GM21737 (cell line): ENCODE results near the gene FMO5.
"Not testable (repeated sequence)": the region's sequence is repeated elsewhere in the genome, so short reads cannot be mapped to it uniquely, and the experiment has no call there.

Source experiments
- ATAC-seq: cut with Tn5 transposase; IDR thresholded peaks from one replicate; pipeline ENCODE4 v1.9.1; 2021; ENCODE audit warnings: mild to moderate bottlenecking, moderate library complexity; ENCODE audit not compliant: unreplicated experiment

FMO5 gene

GRCh38 chr1:147238925-147239820 is 14.0 kb upstream of the FMO5 start:
- no peak for ATAC-seq

GRCh38 chr1:147238053-147238902 is 13.1 kb upstream of the FMO5 start:
- no peak for ATAC-seq

- no peak for ATAC-seq
Measured at GRCh38 chr1:147236959-147237791, 12.0 kb upstream of the FMO5 start.

DNA sequence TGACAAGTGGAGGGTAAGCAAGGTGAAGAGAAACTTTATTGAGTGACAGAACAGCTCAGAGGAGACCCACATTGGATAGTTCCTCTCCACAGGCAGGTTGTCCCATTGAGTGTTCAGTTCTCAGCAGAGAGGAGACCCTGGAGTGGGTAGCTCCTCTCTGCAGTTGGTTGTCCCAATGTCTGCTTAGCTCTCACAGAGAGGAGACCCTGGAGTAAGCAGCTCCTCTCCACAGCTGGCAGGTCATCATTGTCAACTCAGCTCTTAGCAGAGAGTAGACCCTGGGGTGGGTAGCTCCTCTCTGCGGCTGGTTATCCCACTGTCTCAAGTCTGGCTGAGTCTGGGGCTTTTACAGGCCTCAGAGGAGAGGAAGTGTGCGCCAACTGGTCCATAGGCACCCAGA is 11.3 kb upstream of the FMO5 start:
- ATAC-seq, result no peak

DNA sequence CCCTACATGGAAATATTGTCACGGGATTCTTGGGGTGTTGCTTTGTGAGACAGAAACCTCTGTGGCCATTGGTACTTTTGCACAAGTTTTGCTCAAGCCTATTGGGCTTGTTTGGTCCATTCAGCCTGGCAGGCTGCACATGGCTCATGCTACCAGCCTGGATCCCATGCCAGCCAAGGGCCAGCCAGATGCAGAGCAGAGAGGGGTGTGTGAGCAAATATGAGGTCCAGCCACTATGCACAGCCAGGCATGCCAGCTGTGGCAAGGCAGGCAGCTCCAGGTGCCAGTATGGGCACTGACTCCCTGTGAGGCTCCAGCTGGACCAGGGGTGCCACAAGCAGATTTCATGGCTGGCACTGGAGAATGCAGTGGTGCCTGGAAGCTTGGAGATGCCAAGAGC is 10.7 kb upstream of the FMO5 start:
- ATAC-seq, result no peak

DNA sequence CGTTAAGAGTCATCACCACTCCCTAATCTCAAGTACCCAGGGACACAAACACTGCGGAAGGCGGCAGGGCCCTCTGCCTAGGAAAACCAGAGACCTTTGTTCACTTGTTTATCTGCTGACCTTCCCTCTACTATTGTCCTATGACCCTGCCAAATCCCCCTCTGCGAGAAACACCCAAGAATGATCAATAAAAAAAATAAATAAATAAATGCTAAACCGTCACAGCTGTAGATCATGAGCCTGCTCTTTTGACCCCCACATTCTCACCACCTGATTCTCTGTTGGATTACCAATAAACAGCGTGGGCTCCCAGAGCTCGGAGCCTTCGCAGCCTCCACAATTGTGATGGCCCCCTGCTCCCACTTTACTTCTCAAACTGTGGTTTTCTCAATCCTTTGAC is 8.8 kb upstream of the FMO5 start:
- not testable (repeated sequence) for ATAC-seq

DNA sequence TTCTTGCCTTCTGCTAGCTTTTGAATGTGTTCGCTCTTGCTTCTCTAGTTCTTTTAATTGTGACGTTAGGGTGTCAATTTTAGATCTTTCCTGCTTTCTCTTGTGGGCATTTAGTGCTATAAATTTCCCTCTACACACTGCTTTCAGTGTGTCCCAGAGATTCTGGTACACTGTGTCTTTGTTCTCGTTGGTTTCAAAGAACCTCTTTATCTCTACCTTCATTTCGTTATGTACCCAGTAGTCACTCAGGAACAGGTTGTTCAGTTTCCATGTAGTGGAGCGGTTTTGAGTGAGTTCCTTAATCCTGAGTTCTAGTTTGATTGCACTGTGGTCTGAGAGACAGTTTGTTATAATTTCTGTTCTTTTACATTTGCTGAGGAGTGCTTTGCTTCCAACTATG is 5.9 kb upstream of the FMO5 start:
- not testable (repeated sequence) for ATAC-seq

DNA sequence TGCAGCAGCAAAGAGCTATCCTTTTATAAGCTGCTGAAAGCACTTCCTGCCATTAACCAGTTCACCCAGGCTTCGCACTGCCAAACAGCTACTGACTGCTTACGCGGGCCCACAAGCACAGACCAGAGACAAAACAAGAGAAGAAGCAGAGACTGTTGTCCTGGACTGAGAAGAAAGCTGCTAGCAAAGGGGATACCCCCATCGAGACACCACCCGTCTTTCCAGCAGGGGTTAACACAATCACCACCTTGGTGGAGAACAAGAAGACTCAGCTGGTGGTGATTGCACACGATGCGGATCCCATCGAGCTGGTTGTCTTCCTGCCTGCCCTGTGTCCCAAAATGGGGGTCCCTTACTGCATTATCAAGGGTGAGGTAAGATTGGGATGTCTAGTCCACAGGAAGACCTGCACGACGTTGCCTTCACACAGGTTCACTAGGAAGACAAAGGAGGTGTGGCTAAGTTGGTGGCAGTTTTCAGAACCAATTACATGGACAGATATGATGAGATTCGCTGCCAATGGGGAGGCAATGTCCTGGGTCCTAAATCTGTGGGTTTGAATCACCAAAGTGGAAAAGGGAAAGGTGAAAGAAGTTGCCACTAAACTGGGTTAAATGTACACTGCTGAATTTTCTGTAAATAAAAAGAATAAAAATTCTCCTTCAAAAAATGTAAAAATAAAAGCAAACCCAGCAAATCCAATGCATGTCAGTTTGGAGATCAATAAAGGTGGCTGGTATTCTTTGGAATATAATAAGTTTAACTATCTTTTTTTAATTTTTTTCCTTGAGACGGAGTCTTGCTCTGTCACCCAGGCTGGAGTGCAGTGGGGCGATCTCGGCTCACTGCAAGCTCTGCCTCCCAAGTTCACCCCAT is 1.2 kb downstream of the FMO5 start:
- ATAC-seq, result no peak

GRCh38 chr1:147218606-147219005 is 6.5 kb downstream of the FMO5 start:
- no peak for ATAC-seq

GRCh38 chr1:147217141-147217540 is 8.0 kb downstream of the FMO5 start:
- no peak for ATAC-seq

DNA sequence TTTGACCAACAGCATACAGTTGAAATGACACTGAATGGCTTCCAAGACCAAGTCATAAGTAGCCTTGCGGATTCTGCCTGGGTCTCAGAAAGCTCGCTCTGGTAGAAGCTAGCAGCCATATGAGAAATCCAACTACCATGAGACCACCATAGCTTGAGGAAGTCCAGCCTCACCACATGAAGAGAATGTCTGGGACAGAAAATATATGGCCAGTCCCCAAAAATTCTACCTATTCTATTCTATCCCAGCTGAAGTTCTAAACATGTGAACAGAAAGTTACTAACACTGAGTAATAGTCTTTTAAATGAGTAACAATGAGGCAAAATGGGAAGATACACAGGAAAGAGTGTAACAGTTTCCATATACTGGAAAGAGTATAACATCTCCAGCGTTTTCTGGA is 9.0 kb downstream of the FMO5 start:
- no peak for ATAC-seq

GRCh38 chr1:147215540-147215916 is 9.6 kb downstream of the FMO5 start:
- ATAC-seq, result no peak

DNA sequence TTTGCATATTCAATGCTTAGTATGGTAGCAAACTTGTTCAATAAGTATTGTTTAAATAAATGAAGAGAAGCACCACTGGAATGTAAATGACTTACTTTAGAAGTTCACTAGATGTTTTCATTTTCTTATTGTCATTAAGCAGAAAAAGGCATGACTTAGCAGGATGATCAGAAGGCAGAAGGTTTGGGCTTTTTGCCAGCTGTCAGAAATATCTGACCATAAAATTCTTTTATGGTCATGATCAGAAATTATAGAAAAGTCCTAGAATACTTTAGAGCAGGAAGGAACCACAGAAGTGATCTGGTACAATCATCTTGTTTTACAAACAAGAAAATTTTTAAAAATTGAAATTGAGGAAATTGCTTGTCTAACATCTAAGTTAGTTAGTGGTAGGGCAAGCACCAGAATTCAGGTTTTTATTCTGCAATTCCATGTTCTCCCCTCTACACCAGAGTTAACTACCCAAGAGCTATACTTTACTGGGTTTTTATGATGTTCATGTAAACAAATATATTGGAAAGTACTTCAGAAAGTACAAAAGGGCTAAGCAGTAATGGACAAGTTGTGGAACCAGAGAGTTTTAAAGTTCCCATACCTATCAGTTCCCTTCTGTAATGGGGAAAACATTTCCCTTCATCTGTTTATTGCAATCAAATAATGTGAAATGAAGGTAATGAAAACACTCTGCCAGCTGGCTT is 10.1 kb downstream of the FMO5 start:
- no peak for ATAC-seq

DNA sequence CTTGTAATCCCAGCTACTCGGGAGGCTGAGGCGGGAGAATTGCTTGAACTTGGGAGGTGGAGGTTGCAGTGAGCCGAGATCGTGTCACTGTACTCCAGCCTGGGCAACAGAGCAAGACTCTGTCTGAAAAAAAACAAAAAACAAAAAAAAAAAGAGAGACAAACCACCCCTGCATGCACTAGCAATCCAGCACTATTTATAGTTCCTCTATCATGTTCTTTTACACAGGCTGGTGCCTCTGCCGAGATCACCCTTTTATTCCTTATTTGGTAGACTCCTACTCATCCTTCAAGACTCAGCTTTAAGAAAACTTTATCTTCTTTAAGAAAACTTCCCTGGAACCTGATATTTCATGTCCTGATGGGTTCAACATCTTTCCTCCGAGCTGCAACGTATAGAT is 10.8 kb downstream of the FMO5 start:
- ATAC-seq, result no peak

GRCh38 chr1:147213271-147213670 is 11.9 kb downstream of the FMO5 start:
- no peak for ATAC-seq

- ATAC-seq, result no peak
Measured at GRCh38 chr1:147211577-147211976, 13.6 kb downstream of the FMO5 start.

DNA sequence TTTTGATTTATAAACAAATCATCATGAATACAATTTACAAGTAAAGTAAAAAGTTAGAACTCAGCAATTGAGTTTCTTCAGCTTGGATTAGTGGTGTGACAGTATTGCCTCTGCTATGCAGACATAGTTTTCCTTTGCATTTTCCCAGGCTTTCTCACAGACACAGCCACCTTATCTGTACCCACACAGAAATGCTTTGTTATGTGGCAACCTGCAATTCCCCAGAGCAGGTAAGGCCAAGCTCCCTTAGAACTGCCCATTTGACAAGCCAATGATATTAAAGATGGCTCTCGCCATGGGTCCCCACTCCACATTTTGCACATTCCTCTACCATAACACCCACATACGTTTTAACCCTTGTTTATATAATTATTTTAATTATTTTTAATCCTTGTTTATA is 14.2 kb downstream of the FMO5 start:
- ATAC-seq, result no peak

DNA sequence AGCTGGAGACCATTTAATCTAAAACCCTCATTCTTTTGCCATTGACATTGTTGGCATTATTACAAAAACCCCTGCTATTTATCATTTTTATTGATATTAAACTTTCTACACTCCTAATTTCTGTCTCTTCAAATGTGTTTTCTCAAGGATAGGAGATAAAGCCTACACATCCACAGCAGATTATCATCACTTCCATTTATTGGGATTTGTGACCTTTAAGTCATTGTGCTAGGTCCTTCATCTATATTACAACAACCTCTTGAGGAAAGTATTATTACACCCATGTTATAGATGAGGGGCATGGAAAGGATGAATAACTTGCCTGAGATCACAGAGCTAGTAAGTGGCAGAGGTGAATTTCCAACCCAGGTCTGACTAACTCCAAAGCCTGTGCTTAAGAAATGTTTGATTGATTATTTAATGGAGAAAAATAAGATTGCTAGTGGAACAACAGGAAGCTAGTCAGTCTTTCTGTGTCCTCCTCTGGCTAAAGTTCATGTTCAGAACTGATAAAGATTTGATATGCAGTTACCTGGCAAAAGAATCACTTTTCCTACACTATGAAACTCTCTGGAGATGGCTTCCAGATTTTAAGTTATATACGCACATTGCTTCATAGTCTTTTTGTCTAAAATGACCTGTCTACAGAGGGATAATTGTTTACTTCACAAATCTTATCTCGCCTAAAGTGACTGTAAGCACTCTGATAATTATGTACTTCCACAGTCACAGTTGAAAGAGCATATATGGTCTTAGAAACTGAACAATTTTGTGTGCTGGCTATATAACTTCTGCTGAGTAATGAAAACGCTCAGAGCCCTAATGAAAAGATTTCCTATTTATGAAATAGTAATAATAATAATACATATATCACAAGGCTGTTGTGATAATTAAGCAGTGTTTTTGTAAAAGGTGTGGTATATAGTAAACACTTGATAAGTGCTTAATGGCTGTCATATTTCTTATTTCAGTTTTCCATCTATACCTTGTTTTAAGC is 15.0 kb downstream of the FMO5 start:
- no peak for ATAC-seq
